ENCODE measurements around the gene MYDGF. TPM values are rescaled to one million over a fixed set of nuclear protein-coding genes. Genes with fewer than 3 reads are reported as not detected.

MYDGF gene
- total and polyA plus RNA-seq, 9 of the 15 experiments (the other 6 are each of a cell fraction or from before 2014, with no cell fraction given): 4.2 to 141 (median 82.1) TPM

- TF ChIP-seq, protein P1, sequence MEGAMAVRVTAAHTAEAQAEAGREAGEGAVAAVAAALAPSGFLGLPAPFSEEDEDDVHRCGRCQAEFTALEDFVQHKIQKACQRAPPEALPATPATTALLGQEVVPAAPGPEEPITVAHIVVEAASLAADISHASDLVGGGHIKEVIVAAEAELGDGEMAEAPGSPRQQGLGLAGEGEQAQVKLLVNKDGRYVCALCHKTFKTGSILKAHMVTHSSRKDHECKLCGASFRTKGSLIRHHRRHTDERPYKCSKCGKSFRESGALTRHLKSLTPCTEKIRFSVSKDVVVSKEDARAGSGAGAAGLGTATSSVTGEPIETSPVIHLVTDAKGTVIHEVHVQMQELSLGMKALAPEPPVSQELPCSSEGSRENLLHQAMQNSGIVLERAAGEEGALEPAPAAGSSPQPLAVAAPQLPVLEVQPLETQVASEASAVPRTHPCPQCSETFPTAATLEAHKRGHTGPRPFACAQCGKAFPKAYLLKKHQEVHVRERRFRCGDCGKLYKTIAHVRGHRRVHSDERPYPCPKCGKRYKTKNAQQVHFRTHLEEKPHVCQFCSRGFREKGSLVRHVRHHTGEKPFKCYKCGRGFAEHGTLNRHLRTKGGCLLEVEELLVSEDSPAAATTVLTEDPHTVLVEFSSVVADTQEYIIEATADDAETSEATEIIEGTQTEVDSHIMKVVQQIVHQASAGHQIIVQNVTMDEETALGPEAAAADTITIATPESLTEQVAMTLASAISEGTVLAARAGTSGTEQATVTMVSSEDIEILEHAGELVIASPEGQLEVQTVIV (CRISPR knock-in tag; IDR thresholded peaks at IDR 0.05; ENCODE audit: borderline replicate concordance): no peak
- TF ChIP-seq GTF2A2 (tag; IDR thresholded peaks at IDR 0.05) (no peak), TAF1 (IDR thresholded peaks at IDR 0.05; ENCODE audit: control insufficient read depth, extremely low read depth, insufficient read depth, low read length, severe bottlenecking) (no peak), NFIC (IDR thresholded peaks at IDR 0.05) (peak; percentile 52), PHTF2 (CRISPR knock-in tag; IDR thresholded peaks at IDR 0.05) (no peak), ZNF197 (CRISPR knock-in tag; IDR thresholded peaks at IDR 0.05; ENCODE audit: low read depth) (no peak), ESRRA (IDR thresholded peaks at IDR 0.05; ENCODE audit: borderline replicate concordance, low read depth) (peak; percentile 45; the same call in 1 of the 2 replicates), PKNOX1 (IDR thresholded peaks at IDR 0.05) (peak; percentile 23; the same call in 1 of the 2 replicates), HOXB6 (CRISPR knock-in tag; IDR thresholded peaks at IDR 0.05; ENCODE audit: borderline replicate concordance) (no peak), ZFPM2 (CRISPR knock-in tag; IDR thresholded peaks at IDR 0.05) (no peak), CCAR2 (IDR thresholded peaks at IDR 0.05; ENCODE audit: low read depth, low read length) (no peak), GABPB1 (CRISPR knock-in tag; IDR thresholded peaks at IDR 0.05) (peak; percentile 68), FOXM1 (IDR thresholded peaks at IDR 0.05; ENCODE audit: low read depth) (peak; percentile 72), FOXM1 (CRISPR knock-in tag; IDR thresholded peaks at IDR 0.05; ENCODE audit: low read depth) (0 out of 2 replicates have a peak, but pooled peaks have one; percentile 59)
- TF ChIP-seq, protein P2, sequence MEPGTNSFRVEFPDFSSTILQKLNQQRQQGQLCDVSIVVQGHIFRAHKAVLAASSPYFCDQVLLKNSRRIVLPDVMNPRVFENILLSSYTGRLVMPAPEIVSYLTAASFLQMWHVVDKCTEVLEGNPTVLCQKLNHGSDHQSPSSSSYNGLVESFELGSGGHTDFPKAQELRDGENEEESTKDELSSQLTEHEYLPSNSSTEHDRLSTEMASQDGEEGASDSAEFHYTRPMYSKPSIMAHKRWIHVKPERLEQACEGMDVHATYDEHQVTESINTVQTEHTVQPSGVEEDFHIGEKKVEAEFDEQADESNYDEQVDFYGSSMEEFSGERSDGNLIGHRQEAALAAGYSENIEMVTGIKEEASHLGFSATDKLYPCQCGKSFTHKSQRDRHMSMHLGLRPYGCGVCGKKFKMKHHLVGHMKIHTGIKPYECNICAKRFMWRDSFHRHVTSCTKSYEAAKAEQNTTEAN (CRISPR knock-in tag; IDR thresholded peaks at IDR 0.05): no peak
- TF ChIP-seq, protein P3, sequence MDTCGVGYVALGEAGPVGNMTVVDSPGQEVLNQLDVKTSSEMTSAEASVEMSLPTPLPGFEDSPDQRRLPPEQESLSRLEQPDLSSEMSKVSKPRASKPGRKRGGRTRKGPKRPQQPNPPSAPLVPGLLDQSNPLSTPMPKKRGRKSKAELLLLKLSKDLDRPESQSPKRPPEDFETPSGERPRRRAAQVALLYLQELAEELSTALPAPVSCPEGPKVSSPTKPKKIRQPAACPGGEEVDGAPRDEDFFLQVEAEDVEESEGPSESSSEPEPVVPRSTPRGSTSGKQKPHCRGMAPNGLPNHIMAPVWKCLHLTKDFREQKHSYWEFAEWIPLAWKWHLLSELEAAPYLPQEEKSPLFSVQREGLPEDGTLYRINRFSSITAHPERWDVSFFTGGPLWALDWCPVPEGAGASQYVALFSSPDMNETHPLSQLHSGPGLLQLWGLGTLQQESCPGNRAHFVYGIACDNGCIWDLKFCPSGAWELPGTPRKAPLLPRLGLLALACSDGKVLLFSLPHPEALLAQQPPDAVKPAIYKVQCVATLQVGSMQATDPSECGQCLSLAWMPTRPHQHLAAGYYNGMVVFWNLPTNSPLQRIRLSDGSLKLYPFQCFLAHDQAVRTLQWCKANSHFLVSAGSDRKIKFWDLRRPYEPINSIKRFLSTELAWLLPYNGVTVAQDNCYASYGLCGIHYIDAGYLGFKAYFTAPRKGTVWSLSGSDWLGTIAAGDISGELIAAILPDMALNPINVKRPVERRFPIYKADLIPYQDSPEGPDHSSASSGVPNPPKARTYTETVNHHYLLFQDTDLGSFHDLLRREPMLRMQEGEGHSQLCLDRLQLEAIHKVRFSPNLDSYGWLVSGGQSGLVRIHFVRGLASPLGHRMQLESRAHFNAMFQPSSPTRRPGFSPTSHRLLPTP (IDR thresholded peaks at IDR 0.05; ENCODE audit: borderline replicate concordance, extremely low read depth, insufficient read length): no peak
- TF ChIP-seq, protein P4, sequence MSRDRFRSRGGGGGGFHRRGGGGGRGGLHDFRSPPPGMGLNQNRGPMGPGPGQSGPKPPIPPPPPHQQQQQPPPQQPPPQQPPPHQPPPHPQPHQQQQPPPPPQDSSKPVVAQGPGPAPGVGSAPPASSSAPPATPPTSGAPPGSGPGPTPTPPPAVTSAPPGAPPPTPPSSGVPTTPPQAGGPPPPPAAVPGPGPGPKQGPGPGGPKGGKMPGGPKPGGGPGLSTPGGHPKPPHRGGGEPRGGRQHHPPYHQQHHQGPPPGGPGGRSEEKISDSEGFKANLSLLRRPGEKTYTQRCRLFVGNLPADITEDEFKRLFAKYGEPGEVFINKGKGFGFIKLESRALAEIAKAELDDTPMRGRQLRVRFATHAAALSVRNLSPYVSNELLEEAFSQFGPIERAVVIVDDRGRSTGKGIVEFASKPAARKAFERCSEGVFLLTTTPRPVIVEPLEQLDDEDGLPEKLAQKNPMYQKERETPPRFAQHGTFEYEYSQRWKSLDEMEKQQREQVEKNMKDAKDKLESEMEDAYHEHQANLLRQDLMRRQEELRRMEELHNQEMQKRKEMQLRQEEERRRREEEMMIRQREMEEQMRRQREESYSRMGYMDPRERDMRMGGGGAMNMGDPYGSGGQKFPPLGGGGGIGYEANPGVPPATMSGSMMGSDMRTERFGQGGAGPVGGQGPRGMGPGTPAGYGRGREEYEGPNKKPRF (IDR thresholded peaks at IDR 0.05; ENCODE audit: low read depth, low read length): no peak
These were observed 31.2 kb downstream of the MYDGF start, which contains the start of gene TNFAIP8L1 (continued) for GRCh38 chr19:4638828-4639530.

Measured in K562 (cell line).